ENCODE measurements around the gene PCDH7.

- TF ChIP-seq POLR2A (IDR thresholded peaks at IDR 0.05) (no peak), CTCF (IDR thresholded peaks at IDR 0.05) (no peak)
These were observed 2.4 kb downstream of the PCDH7 start for GRCh38 chr4:30722359-30723200.
